GM12873 (cell line): ENCODE results near the gene ESRRB.

ENCODE experiments used
- TF ChIP-seq, protein P1 (sequence below): IDR thresholded peaks from 2 replicates; pipeline ENCODE4 v1.5.1; 2012; ENCODE audit warnings: low read depth, mild to moderate bottlenecking, moderate library complexity, low read length, control low read depth; ENCODE audit not compliant: insufficient read depth; ENCODE audit errors: missing control alignments

Gene ESRRB

DNA sequence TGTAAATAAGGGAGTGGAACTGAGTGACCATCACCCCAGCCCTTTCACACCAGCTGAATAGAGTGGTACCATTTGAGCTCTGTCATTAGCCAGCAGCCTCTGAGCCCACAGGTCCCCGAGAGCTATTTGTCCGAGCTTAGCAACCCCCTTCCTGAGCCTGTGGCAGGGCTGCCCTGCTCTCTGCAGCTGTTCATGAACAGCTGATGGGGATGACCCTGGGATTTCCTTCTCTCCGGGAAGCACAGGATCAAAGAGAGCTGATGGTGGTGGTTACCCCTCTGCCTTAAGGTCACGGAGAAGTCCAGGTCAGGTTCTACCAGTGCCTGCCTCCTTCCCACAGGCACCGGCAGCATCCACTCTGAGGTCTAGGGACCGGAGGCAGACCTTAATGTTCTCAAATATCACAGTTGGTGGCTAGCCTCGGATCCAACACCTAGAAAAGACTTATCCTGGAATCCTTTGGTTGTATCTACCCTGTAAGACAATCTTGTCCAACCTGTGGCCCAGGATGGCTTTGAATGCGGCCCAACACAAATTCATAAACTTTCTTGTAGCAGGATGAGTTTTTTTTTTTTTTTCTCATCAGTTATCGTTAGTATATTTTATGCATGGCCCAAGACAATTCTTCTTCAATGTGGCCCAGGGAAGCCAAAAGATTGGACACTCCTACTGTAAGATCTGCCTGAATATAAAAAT, 81.1 kb downstream of the ESRRB start:
- TF ChIP-seq, protein P1, sequence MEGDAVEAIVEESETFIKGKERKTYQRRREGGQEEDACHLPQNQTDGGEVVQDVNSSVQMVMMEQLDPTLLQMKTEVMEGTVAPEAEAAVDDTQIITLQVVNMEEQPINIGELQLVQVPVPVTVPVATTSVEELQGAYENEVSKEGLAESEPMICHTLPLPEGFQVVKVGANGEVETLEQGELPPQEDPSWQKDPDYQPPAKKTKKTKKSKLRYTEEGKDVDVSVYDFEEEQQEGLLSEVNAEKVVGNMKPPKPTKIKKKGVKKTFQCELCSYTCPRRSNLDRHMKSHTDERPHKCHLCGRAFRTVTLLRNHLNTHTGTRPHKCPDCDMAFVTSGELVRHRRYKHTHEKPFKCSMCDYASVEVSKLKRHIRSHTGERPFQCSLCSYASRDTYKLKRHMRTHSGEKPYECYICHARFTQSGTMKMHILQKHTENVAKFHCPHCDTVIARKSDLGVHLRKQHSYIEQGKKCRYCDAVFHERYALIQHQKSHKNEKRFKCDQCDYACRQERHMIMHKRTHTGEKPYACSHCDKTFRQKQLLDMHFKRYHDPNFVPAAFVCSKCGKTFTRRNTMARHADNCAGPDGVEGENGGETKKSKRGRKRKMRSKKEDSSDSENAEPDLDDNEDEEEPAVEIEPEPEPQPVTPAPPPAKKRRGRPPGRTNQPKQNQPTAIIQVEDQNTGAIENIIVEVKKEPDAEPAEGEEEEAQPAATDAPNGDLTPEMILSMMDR: no peak

DNA sequence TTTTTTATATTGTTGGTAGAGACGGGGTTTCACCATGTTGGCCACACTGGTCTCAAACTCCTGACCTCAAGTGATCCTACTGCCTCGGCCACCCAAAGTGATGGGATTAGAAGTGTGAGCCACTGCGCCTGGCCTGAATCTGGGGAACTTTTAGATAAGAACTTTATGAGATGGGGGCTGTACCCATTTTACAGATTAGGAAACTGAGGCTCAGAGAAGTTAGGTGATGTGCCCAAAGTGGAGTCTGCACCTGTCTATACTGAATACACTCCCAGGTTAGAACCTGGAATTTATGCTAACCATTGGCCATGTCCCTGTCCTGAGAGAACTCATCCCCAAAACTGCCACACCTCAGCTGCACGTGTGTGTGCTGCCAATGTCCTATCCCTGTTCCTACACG, 81.9 kb downstream of the ESRRB start:
- TF ChIP-seq, protein P1: no peak

GRCh38 chr14:76461886-76462285, 85.9 kb downstream of the ESRRB start:
- TF ChIP-seq, protein P1: no peak

- TF ChIP-seq, protein P1: no peak
Observed at GRCh38 chr14:76462330-76462729, 86.4 kb downstream of the ESRRB start.

GRCh38 chr14:76463105-76463504, 87.2 kb downstream of the ESRRB start:
- TF ChIP-seq, protein P1: no peak

GRCh38 chr14:76464856-76465255, 88.9 kb downstream of the ESRRB start:
- TF ChIP-seq, protein P1: no peak

- TF ChIP-seq, protein P1: no peak
Observed at GRCh38 chr14:76465664-76466063, 89.7 kb downstream of the ESRRB start.
